CD4-positive, alpha-beta T cell treated with Interleukin-4 for 4 hours (primary cell): ENCODE results near the gene SLC25A21.
A peak's percentile ranks its signal among the peaks of the same experiment; 100 is the strongest.
"Not testable (repeated sequence)": the region's sequence is repeated elsewhere in the genome, so short reads cannot be mapped to it uniquely, and the experiment has no call there.

Experiments
- DNase-seq: peaks from one replicate; pipeline ENCODE4 v3.0.0-alpha.2; 2020

SLC25A21 gene

GRCh38 chr14:37172024-37172869 lies at the start of gene SLC25A21:
SLC25A21 (minus strand) TSS chr14:37172606.
- DNase-seq, result no peak

GRCh38 chr14:37221073-37221472 lies 48.7 kb upstream of the SLC25A21 start:
- no peak for DNase-seq

GRCh38 chr14:37215345-37215744 lies 42.9 kb upstream of the SLC25A21 start:
- no peak for DNase-seq

GRCh38 chr14:37213016-37213415 lies 40.6 kb upstream of the SLC25A21 start:
- no peak for DNase-seq

- no peak for DNase-seq
Measured at GRCh38 chr14:37210448-37210847, 38.0 kb upstream of the SLC25A21 start.

GRCh38 chr14:37209617-37210016 lies 37.2 kb upstream of the SLC25A21 start:
- DNase-seq, result not testable (repeated sequence)

GRCh38 chr14:37205623-37206605 lies 33.5 kb upstream of the SLC25A21 start:
- not testable (repeated sequence) for DNase-seq

- no peak for DNase-seq
Measured at GRCh38 chr14:37203423-37203822, 31.0 kb upstream of the SLC25A21 start.

- no peak for DNase-seq
Measured at GRCh38 chr14:37202812-37203211, 30.4 kb upstream of the SLC25A21 start.

GRCh38 chr14:37202265-37202664 lies 29.9 kb upstream of the SLC25A21 start:
- no peak for DNase-seq

GRCh38 chr14:37201724-37202123 lies 29.3 kb upstream of the SLC25A21 start:
- DNase-seq, result no peak

- no peak for DNase-seq
Measured at GRCh38 chr14:37198907-37199306, 26.5 kb upstream of the SLC25A21 start.

GRCh38 chr14:37198273-37198598 lies 25.8 kb upstream of the SLC25A21 start:
- no peak for DNase-seq

GRCh38 chr14:37197421-37198272 lies 25.2 kb upstream of the SLC25A21 start, which contains the start of gene MIPOL1:
MIPOL1 (plus strand) TSS chr14:37197937; CDS start chr14:37247889, 49,952 bp downstream.
- DNase-seq, result peak; percentile 12

GRCh38 chr14:37196604-37197420 lies 24.4 kb upstream of the SLC25A21 start:
- DNase-seq, result no peak

GRCh38 chr14:37195327-37195726 lies 22.9 kb upstream of the SLC25A21 start:
- no peak for DNase-seq

GRCh38 chr14:37194698-37195097 lies 22.3 kb upstream of the SLC25A21 start:
- DNase-seq, result no peak

- DNase-seq, result not testable (repeated sequence)
Measured at GRCh38 chr14:37189733-37190132, 17.3 kb upstream of the SLC25A21 start.

- not testable (repeated sequence) for DNase-seq
Measured at GRCh38 chr14:37187840-37188577, 15.6 kb upstream of the SLC25A21 start.

GRCh38 chr14:37187294-37187693 lies 14.9 kb upstream of the SLC25A21 start:
- no peak for DNase-seq

GRCh38 chr14:37186865-37187264 lies 14.5 kb upstream of the SLC25A21 start:
- no peak for DNase-seq
